Head of caudate nucleus (tissue), 42 donors: ENCODE data around the gene DBNDD1.

Source experiments
- DNase-seq, 42 donors: peaks; one replicate each; pipeline versions ENCODE4 v3.0.0 to v3.0.0-alpha.2; 2020 to 2021; ENCODE audit warnings: mixed read lengths in 7 of 42
- intact Hi-C: fragments of 100-400 bp; cut with DNase I; formaldehyde crosslinking; loops from one replicate; pipeline ENCODE4 v1.15.0; 2022

DBNDD1 gene

DNA sequence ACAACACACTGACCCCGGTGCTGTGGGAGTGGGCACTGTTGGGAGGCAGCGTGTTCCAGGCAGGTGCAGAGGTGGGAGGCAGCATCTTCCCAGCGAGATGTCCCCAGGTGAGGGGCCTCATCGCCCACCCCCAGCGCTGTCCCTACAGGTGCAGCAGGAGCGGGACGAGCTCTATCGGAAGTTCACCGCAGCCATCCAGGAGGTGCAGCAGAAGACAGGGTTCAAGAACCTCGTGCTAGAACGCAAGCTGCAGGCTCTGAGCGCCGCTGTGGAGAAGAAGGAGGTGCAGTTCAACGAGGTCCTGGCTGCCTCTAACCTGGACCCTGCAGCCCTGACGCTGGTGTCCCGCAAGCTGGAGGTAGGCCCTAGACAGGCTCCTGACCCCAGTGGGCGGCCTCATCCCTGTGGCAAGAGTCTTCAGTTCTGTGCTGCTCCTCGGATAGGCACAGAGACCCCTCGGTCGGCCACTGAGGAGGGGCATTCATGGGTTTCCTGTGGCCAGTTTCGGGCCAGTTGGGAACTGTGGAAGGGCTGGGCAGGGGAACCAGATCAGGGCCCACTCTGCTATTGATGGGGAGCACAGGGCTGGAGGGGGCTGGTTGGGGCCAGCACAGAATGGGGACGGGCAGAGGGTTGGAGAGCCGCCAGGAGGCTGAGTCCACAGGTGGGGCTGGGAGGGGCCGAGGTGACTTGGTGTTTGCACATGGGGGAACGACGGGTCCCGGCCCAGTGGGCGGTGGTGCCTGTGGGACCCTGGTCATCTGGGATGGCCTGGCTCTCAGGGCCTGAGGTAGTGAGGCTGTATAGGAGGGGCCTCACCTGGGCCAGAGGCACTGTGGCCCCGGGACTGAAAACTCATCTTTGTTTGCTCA, 21.1 kb upstream of the DBNDD1 start:
- intact Hi-C loops = no loop called here
- DNase-seq = peak in 1 of 42 donors; percentile 22

DNA sequence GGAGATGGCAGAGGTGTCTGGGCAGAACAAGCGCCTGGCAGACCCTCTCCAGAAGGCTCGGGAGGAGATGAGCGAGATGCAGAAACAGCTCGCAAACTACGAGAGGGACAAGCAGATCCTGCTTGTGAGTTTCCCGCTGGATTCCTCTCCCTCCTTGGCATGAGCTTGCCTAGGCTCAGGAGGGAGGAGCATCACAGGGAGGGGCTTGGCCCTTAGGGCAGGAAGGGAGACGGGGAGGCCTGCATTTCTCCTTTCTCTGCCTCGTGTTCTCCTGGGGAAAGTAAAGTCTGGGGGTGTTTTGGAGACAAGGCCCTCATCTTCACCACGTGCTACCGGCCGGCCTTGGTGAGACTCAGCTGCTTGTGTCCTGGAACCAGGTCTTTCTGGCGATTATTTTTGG, 18.0 kb upstream of the DBNDD1 start:
- intact Hi-C loops = no loop called here
- DNase-seq = peak in 1 of 42 donors; percentile 2

- intact Hi-C loops = no loop called here
- DNase-seq = peak in 3 of 42 donors; percentile 3 to 43 (median 15)
These were observed 16.6 kb upstream of the DBNDD1 start for GRCh38 chr16:90035902-90036301.

DNA sequence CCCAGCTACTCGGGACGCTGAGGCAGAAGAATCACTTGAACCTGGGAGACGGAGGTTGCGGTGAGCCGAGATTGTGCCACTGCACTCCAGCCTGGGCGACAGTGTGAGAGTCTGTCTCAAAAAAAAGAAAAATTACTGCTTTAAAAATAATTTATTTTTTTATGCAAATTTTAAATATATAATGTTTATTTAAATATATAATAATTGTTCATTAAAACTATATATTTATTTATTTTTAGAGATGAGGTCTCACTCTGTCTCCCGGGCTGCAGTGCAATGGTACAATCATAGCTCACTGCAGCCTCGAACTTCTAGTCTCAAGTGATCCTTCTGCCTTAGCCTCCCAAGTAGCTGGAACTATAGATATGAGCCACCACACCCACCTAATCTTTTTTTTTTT, 15.2 kb upstream of the DBNDD1 start:
- DNase-seq = no peak
- intact Hi-C loops = no loop called here

DNA sequence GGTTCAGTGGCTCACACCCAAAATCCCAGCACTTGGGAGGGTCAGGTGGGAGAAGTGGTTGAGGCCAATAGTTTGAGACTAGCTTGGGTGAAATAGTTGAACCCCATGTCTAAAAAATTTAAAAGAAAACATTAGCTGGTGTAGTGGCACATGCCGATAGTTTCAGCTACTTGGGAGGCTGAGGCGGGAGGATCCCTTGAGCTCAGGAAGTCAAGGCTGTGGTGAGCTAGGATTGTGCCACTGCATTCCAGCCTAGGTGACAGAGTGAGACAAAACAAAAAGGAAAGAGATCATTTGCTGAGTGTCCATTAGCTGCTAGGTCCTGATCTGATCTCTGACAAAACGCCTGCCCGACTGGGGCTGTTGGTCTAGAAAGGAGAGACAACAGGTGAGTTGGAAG, 14.1 kb upstream of the DBNDD1 start:
- intact Hi-C loops = no loop called here
- DNase-seq = no peak

GRCh38 chr16:90032674-90033331, 13.5 kb upstream of the DBNDD1 start:
- no peak for DNase-seq
- intact Hi-C loops = no loop called here

DNA sequence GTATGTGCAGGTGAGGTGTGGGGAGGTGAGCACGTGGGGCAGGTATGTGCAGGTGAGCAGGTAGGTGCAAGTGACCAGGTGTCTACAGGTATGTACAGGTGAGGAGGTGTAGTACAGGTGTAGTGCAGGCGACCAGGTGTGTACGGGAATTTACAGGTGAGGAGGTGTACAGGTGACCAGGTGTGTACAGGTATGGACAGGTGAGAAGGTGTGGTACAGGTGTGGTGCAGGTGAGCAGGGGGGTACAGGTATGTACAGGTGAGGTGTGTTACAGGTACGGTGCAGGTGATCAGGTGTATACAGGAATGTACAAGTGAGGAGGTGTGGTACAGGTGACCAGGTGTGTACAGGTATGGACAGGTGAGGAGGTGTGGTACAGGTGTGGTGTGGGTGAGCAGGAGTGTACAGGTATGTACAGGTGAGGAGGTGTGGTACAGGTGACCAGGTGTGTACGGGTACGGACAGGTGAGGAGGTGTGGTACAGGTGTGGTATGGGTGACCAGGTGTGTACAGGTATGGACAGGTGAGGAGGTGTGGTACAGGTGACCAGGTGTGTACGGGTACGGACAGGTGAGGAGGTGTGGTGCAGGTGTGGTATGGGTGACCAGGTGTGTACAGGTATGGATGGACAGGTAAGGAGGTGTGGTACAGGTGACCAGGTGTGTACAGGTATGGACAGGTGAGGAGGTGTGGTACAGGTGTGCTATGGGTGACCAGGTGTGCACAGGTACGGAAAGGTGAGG, 12.8 kb upstream of the DBNDD1 start:
- intact Hi-C loops = no loop called here

GRCh38 chr16:90031186-90031930, 12.1 kb upstream of the DBNDD1 start:
- intact Hi-C loops = no loop called here
- no peak for DNase-seq

More for the DNA sequence above, 12.8 kb upstream of the DBNDD1 start:
- peak in 5 of 42 donors; percentile 27 to 71 (median 50) for DNase-seq

- DNase-seq = no peak
- intact Hi-C loops = no loop called here
These were observed 9.7 kb upstream of the DBNDD1 start for GRCh38 chr16:90028985-90029384.

DNA sequence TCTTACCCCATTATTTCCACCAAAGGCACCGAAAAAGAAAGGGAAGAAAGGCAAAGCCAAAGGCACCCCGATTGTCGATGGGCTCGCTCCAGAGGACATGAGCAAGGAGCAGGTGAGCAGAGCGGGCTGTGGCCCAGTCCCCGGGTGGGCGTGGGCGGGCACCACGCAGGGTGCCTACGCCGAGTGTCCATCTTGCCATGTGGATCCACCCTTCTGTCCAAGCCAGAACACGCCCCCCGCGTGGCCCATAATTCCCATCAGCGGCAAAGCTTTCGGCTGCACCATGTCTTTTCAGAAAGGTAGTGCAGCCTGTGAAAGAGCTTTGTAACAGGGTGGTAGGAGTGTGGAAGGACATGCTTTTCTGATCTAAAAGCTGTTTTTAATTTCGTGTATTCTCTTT, 8.4 kb upstream of the DBNDD1 start:
- no peak for DNase-seq
- intact Hi-C loops = no loop called here

DNA sequence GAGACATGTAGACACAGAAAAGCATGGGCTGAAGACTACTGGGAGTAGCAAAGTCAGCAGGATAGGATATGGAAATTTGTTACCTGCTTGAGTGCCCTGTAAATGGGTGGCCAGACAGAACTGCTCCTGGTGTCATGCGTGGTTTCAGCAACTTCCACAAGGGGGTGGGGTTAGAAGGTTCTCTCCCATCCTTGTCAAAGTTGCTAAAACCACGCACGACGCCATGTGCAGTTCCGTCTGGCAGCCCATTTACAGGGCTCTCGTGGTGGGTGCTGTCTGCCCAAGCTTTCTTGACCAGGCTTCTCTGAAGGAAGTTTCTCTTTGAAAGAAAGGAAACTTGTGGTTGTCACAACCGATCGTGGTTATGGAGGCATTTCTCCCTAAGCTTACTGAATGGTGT, 6.9 kb upstream of the DBNDD1 start:
- intact Hi-C loops = no loop called here
- no peak for DNase-seq

- intact Hi-C loops = no loop called here
- no peak for DNase-seq
These were observed 3.8 kb upstream of the DBNDD1 start for GRCh38 chr16:90023078-90023447.

DNA sequence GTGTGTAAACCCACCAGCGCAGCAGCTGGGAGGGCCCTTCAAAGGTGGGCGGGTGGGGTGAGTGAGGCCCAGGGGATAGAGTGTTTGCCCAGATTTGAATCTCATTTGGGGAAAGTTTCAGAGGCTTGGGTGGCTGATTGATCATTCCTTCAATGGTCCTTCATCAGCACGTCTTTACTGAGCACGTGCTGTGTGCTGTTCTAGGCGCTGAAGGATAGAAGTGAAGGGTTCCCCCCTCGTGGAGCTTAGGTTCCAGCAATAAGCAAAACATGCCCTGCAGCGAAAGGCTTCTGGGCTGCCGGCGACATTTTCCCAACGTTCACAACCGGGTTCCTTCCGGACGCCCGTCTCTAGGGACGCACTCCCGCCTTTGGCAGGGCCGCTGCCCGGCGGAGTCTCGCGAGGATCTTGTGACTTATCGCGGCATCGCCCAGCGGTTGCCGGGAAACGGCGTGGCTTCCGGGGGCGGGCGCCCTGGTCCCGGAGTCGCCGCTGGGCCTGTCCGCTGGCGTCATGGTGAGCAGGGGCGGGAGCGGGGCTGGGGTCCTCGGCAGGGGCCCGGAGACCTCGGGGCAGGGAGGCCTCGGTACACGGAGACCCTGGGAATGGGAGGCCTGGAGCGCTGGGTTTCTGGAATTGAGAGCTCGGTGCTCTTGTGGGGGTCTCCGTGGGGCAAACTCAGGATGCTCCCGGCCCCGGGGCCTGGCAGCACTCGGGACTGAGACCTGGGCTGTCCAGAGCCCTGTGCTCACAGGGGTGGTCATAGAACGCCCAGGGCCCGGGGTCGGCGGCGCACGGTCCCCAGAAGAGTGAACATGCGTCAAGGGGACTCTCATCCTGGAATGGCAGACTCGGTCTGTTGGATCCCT, 3.2 kb upstream of the DBNDD1 start:
- intact Hi-C loops = no loop called here

GRCh38 chr16:90020838-90021382, 1.7 kb upstream of the DBNDD1 start:
- peak in 10 of 42 donors; percentile 29 to 71 (median 48) for DNase-seq
- intact Hi-C loops = no loop called here

More for the DNA sequence above, 3.2 kb upstream of the DBNDD1 start:
- DNase-seq = peak; percentile 81 to 96 (median 92)

- intact Hi-C loops = no loop called here
- DNase-seq = peak in 2 of 42 donors; percentile 25 to 72
These were observed 1.1 kb upstream of the DBNDD1 start for GRCh38 chr16:90020260-90020837.

- peak in 23 of 42 donors; percentile 30 to 70 (median 49) for DNase-seq
- intact Hi-C loops = no loop called here
These were observed 445 bp upstream of the DBNDD1 start for GRCh38 chr16:90019543-90020259.

DNA sequence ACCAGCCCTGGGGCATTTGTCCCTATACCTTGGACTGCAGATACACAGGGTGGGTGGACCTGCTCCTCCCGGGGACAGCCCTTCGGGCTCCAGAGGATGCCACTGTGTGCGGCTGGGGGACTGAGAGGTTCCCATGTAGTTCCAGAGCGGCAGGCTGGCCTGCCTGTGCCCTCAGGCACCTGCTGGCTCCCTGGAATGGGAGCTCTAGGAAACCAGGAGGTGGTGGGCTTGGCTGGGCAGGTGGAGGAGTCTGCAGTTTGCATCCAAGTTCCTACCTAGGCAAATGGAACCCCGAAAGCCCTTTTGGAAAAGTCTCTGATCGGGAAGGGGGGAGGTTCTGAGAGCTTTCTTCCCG, 982 bp downstream of the DBNDD1 start:
- intact Hi-C loops = no loop called here
- DNase-seq = no peak
